ENCODE data around the gene TOB2. TPM values are rescaled to one million over a fixed set of nuclear protein-coding genes. Genes with fewer than 3 reads are reported as not detected.

TOB2 gene
- total RNA-seq, 1 donor from 2014 or later: 44.2 TPM

Other genes with a start within 250 kb of the TOB2 start
- 39.3 and 42.2 TPM in 2 replicates for gene L3MBTL2, start 241.5 kb downstream of the TOB2 start, total RNA-seq
- gene CHADL, start 205.9 kb downstream of the TOB2 start, total RNA-seq: 0.11 and 0.62 TPM in 2 replicates
- 189 and 192 TPM in 2 replicates for gene RANGAP1, start 160.6 kb downstream of the TOB2 start, total RNA-seq
- gene ZC3H7B, start 145.3 kb downstream of the TOB2 start, total RNA-seq: 64.7 and 66.0 TPM in 2 replicates
- gene TEF, start 64.9 kb downstream of the TOB2 start, total RNA-seq: 1.7 and 1.9 TPM in 2 replicates
- gene PHF5A, start 21.9 kb upstream of the TOB2 start, total RNA-seq: 72.1 and 74.3 TPM in 2 replicates
- 94.1 and 96.1 TPM in 2 replicates for gene ACO2, start 22.3 kb upstream of the TOB2 start, total RNA-seq
- gene POLR3H, start 97.7 kb upstream of the TOB2 start, total RNA-seq: 28.6 and 33.2 TPM in 2 replicates
- not detected in 2 replicates for gene CSDC2, start 114.2 kb upstream of the TOB2 start, total RNA-seq
- 23.4 and 25.8 TPM in 2 replicates for gene PMM1, start 143.0 kb upstream of the TOB2 start, total RNA-seq
- gene DESI1, start 174.2 kb upstream of the TOB2 start, total RNA-seq: 57.3 and 58.5 TPM in 2 replicates
- gene XRCC6, start 174.5 kb upstream of the TOB2 start, total RNA-seq: 420 and 421 TPM in 2 replicates
- gene SNU13, start 242.1 kb upstream of the TOB2 start, total RNA-seq: 270 and 284 TPM in 2 replicates

Data from activated T-helper 2 cell treated with anti-CD3 and anti-CD28 coated beads, Interferon-gamma antibody, Interleukin-2, Interleukin-4, amounts not matched to agents 10 μg/mL and 5 μg/mL and 100 μg/mL, durations not matched to agents 14 hours and 24 hours and 36 hours (primary cell).